Neural progenitor cell (in vitro differentiated cells): ENCODE data around the gene GPR183. TPM values are rescaled to one million over a fixed set of nuclear protein-coding genes. Genes with fewer than 3 reads are reported as not detected.

Experiments
- DNase-seq: peaks from one replicate; pipeline ENCODE4 v3.0.0-alpha.2; 2016; ENCODE audit warnings: low spot score
- H2AFZ ChIP-seq: fragments of 200-600 bp; sonication (generic); replicated peaks from 2 replicates; pipeline ENCODE4 v1.6.1; 2016; ENCODE audit warnings: antibody characterized with exemption
- H3F3A ChIP-seq: fragments of 200-600 bp; sonication (generic); 2 replicates; pipeline ENCODE4 v1.6.1; 2016; ENCODE audit warnings: antibody characterized with exemption, low read depth
- H3K27ac ChIP-seq: fragments of 200-600 bp; sonication (generic); 2 replicates; pipeline ENCODE4 v1.5.1; 2016; ENCODE audit warnings: mild to moderate bottlenecking
- H3K27me3 ChIP-seq: fragments of 200-600 bp; sonication (generic); 2 replicates; pipeline ENCODE4 v1.6.1; 2016; ENCODE audit warnings: mild to moderate bottlenecking, moderate library complexity
- H3K36me3 ChIP-seq: fragments of 200-600 bp; sonication (generic); 2 replicates; pipeline ENCODE4 v1.5.1; 2016
- H3K4me1 ChIP-seq: fragments of 200-600 bp; sonication (generic); 2 replicates; pipeline ENCODE4 v1.6.1; 2016; ENCODE audit warnings: mixed run types
- H3K4me2 ChIP-seq: fragments of 200-600 bp; sonication (generic); 2 replicates; pipeline ENCODE4 v1.6.1; 2016
- H3K4me3 ChIP-seq: fragments of 200-600 bp; sonication (generic); 2 replicates; pipeline ENCODE4 v1.5.1; 2016
- H3K79me2 ChIP-seq: fragments of 200-600 bp; sonication (generic); 2 replicates; pipeline ENCODE4 v1.6.1; 2016; ENCODE audit warnings: low read depth
- H3K9ac ChIP-seq: fragments of 200-600 bp; sonication (generic); 2 replicates; pipeline ENCODE4 v1.6.1; 2016
- H3K9me3 ChIP-seq: fragments of 200-600 bp; sonication (generic); 2 replicates; pipeline ENCODE4 v1.5.1; 2016; ENCODE audit warnings: low read depth
- H4K20me1 ChIP-seq: fragments of 200-600 bp; sonication (generic); 2 replicates; pipeline ENCODE4 v1.6.1; 2016; ENCODE audit warnings: low read depth
- H3K27ac Mint-ChIP-seq: 3 replicates; pipeline ENCODE4 v1.8.0; 2021; ENCODE audit warnings: mixed read lengths
- H3K27me3 Mint-ChIP-seq: 2 replicates; pipeline ENCODE4 v1.8.0; 2022; ENCODE audit warnings: low read depth, mild to moderate bottlenecking, inconsistent platforms, moderate library complexity, mixed read lengths; ENCODE audit not compliant: insufficient read depth
- H3K36me3 Mint-ChIP-seq: 3 replicates; pipeline ENCODE4 v1.8.0; 2021; ENCODE audit warnings: mixed read lengths
- H3K4me1 Mint-ChIP-seq: 3 replicates; pipeline ENCODE4 v1.8.0; 2021; ENCODE audit warnings: mixed read lengths
- H3K4me3 Mint-ChIP-seq: 3 replicates; pipeline ENCODE4 v1.8.0; 2021; ENCODE audit warnings: mild to moderate bottlenecking, moderate library complexity, mixed read lengths
- H3K9me3 Mint-ChIP-seq: 3 replicates; pipeline ENCODE4 v1.8.0; 2020; ENCODE audit warnings: mixed read lengths
- CTCF ChIP-seq: fragments of 200-600 bp; sonication (generic); IDR thresholded peaks from 2 replicates; pipeline ENCODE4 v1.5.1; 2017; ENCODE audit warnings: antibody characterized with exemption, mild to moderate bottlenecking
- EZH2 ChIP-seq: fragments of 200-600 bp; sonication (generic); IDR thresholded peaks from 2 replicates; pipeline ENCODE4 v1.6.1; 2017; ENCODE audit warnings: antibody characterized with exemption, mild to moderate bottlenecking, moderate library complexity
- EZH2phosphoT487 ChIP-seq: fragments of 200-600 bp; sonication (generic); IDR thresholded peaks from 2 replicates; pipeline ENCODE4 v1.6.1; 2017; ENCODE audit warnings: antibody characterized with exemption
- total RNA-seq: library from RNA; depleted of rRNA; stranded (reverse); fragments of >200 nt; gene quantifications from 2 replicates; pipeline ENCODE4 v1.2.3, GENCODE V29; 2015; ENCODE audit warnings: low replicate concordance

The GPR183 gene
- total RNA-seq, 1 donor from 2014 or later: not detected

GRCh38 chr13:99327761-99328160, 20.6 kb upstream of the GPR183 start:
- no peaks in the 10 kb centered on the region for H4K20me1 ChIP-seq

GRCh38 chr13:99327126-99327525, 19.9 kb upstream of the GPR183 start:
- Histone ChIP-seq H3K27me3 (no peaks in the 10 kb centered on the region), H3K36me3 (no peaks in the 10 kb centered on the region), H4K20me1 (no peaks in the 10 kb centered on the region), H3K27ac (no peak overlapping the region), H3K9me3 (no peaks in the 10 kb centered on the region), H3K4me3 (no peak overlapping the region), H3K9ac (no peak overlapping the region), H3K4me1 (no peaks in the 10 kb centered on the region), H2AFZ (no peak overlapping the region), H3K79me2 (no peaks in the 10 kb centered on the region), H3F3A (no peaks in the 10 kb centered on the region), H3K4me2 (no peak overlapping the region)
- peaks cover 12% of the 10 kb centered on the region for H3K36me3 Mint-ChIP-seq
- DNase-seq: no peak
- H3K4me1 Mint-ChIP-seq: peaks cover 3% of the 10 kb centered on the region
- no peak overlapping the region for H3K27ac Mint-ChIP-seq
- H3K4me3 Mint-ChIP-seq: no peak overlapping the region
- no peaks in the 10 kb centered on the region for H3K27me3 Mint-ChIP-seq
- H3K9me3 Mint-ChIP-seq: no peaks in the 10 kb centered on the region
- no peak for TF ChIP-seq EZH2
- no peak for TF ChIP-seq CTCF
- no peak for TF ChIP-seq EZH2phosphoT487

More at GRCh38 chr13:99327761-99328160, 20.6 kb upstream of the GPR183 start:
- Histone ChIP-seq H3K36me3 (no peaks in the 10 kb centered on the region), H3F3A (no peaks in the 10 kb centered on the region), H3K9me3 (no peaks in the 10 kb centered on the region), H2AFZ (no peak overlapping the region), H3K27ac (no peak overlapping the region), H3K9ac (no peak overlapping the region), H3K4me2 (no peak overlapping the region), H3K4me3 (no peak overlapping the region), H3K4me1 (no peaks in the 10 kb centered on the region), H3K79me2 (no peaks in the 10 kb centered on the region), H3K27me3 (no peaks in the 10 kb centered on the region)
- no peak for TF ChIP-seq CTCF
- no peak for TF ChIP-seq EZH2phosphoT487
- no peak for TF ChIP-seq EZH2
- H3K4me1 Mint-ChIP-seq: peaks cover 3% of the 10 kb centered on the region
- H3K36me3 Mint-ChIP-seq: peaks cover 12% of the 10 kb centered on the region
- peaks cover 3% of the 10 kb centered on the region for H3K27me3 Mint-ChIP-seq
- no peak overlapping the region for H3K4me3 Mint-ChIP-seq
- H3K9me3 Mint-ChIP-seq: no peaks in the 10 kb centered on the region
- no peak for DNase-seq
- no peak overlapping the region for H3K27ac Mint-ChIP-seq

- Mint-ChIP-seq H3K4me1 (peaks cover under 1% of the 10 kb centered on the region), H3K9me3 (no peaks in the 10 kb centered on the region), H3K36me3 (peaks cover 12% of the 10 kb centered on the region), H3K27me3 (no peaks in the 10 kb centered on the region), H3K27ac (no peak overlapping the region), H3K4me3 (no peak overlapping the region)
- Histone ChIP-seq H3F3A (no peaks in the 10 kb centered on the region), H3K79me2 (no peaks in the 10 kb centered on the region), H3K4me3 (no peak overlapping the region), H3K9ac (no peak overlapping the region), H4K20me1 (no peaks in the 10 kb centered on the region), H3K27ac (no peak overlapping the region), H3K4me2 (no peak overlapping the region), H2AFZ (no peak overlapping the region), H3K4me1 (no peaks in the 10 kb centered on the region), H3K27me3 (no peaks in the 10 kb centered on the region), H3K9me3 (no peaks in the 10 kb centered on the region), H3K36me3 (no peaks in the 10 kb centered on the region)
- no peak for TF ChIP-seq EZH2
- no peak for TF ChIP-seq EZH2phosphoT487
- TF ChIP-seq CTCF: no peak
- DNase-seq: no peak
These were observed 18.8 kb upstream of the GPR183 start for GRCh38 chr13:99326012-99326411.
